Measurements from ENCODE around the gene PAK1. TPM values are rescaled to one million over a fixed set of nuclear protein-coding genes. Genes with fewer than 3 reads are reported as not detected.
A peak's percentile ranks its signal among the peaks of the same experiment; 100 is the strongest.

The PAK1 gene
- total and polyA plus RNA-seq, 2 of the 4 experiments (the other 2 are of a cell fraction): 34.3 to 60.6 TPM

- H3K36me3 ChIP-seq (ENCODE audit: control insufficient read depth, insufficient read depth, low read length): 0 out of 2 replicates have a peak, but pooled peaks cover 1% of the 10 kb centered on the region
- H3K56ac ChIP-seq (ENCODE audit: extremely low read depth, insufficient read depth, low read length): no peak overlapping the region
- intact Hi-C loops (cut with micrococcal nuclease): no loop called here
- no peak overlapping the region for H2AK9ac ChIP-seq (replicated peaks; ENCODE audit: low read depth, low read length, poor library complexity)
- ChIA-PET CTCF (no interaction called here), POLR2A (ENCODE audit: unreplicated experiment) (no interaction called here)
- H3K4ac ChIP-seq (ENCODE audit: low read depth, low read length): peak overlapping the region; percentile 84; the same call in 1 of the 2 replicates
- no peak overlapping the region for H3K18ac ChIP-seq (ENCODE audit: low read depth, low read length)
- no peak overlapping the region for H4K91ac ChIP-seq (ENCODE audit: insufficient read depth, low read depth, low read length)
- WGBS, 2 experiments (ENCODE audit: extremely low coverage in 2 of 2, insufficient read length in 1 of 2): no CpG with 5 or more reads among the region's 3 CpGs
- H3K9me3 ChIP-seq (ENCODE audit: control insufficient read depth, insufficient read depth, low read length): no peaks in the 10 kb centered on the region
- peak; percentile 90 for DNase-seq
- peak overlapping the region; percentile 85 for H2BK5ac ChIP-seq (ENCODE audit: low read depth, low read length, poor library complexity, severe bottlenecking)
- no peak overlapping the region for H4K5ac ChIP-seq (ENCODE audit: low read depth, low read length)
- peaks cover 4% of the 10 kb centered on the region; the same call in 1 of the 2 replicates for H3K4me1 ChIP-seq (ENCODE audit: control insufficient read depth, insufficient read depth, low read length)
- H3K9me1 ChIP-seq (ENCODE audit: insufficient read depth, low read length): peaks cover 9% of the 10 kb centered on the region; the same call in 1 of the 2 replicates
- BruUV-seq (replicated peaks): no TSS peak
- H2AK5ac ChIP-seq (ENCODE audit: low read depth, low read length): peak overlapping the region; percentile 27; the same call in 1 of the 2 replicates
- peak overlapping the region; percentile 2; the same call in 1 of the 2 replicates for H3K14ac ChIP-seq (replicated peaks; ENCODE audit: low read depth, low read length)
- peak; percentile 65 for ATAC-seq (ENCODE audit: low read depth)
- no peaks in the 10 kb centered on the region for H4K20me1 ChIP-seq (ENCODE audit: insufficient read depth, low read length)
- in situ Hi-C loops (cut with MboI; ENCODE audit: low sequenced_read_pairs): no loop called here
- H3K79me1 ChIP-seq (ENCODE audit: low read depth in 1 of 2, low read length in 2 of 2): no peaks in the 10 kb centered on the region
- H2BK120ac ChIP-seq (ENCODE audit: low read depth, low read length): peak overlapping the region; percentile 73
- peak overlapping the region in 1 of 2 experiments; percentile 49; a peak in 1 of 4 replicates for H4K8ac ChIP-seq (ENCODE audit: low read depth in 2 of 2, low read length in 2 of 2)
- H3K4me2 ChIP-seq (ENCODE audit: low read depth, low read length): no peak overlapping the region
- H3K23ac ChIP-seq (ENCODE audit: low read depth, low read length): no peak overlapping the region
- dilution Hi-C loops (cut with HindIII; ENCODE audit: low sequenced_read_pairs, unreplicated experiment): no loop called here
- TF ChIP-seq RCOR1 (IDR thresholded peaks at IDR 0.05; ENCODE audit: insufficient replicate concordance, low read length) (no peak), NFE2L2 (IDR thresholded peaks at IDR 0.05; ENCODE audit: low read depth, low read length) (no peak), CTCF (conservative IDR thresholded peaks at IDR 0.05; ENCODE audit: low read depth, low read length) (0 out of 2 replicates have a peak, but pooled peaks have one; percentile 12), FOS (IDR thresholded peaks at IDR 0.05; ENCODE audit: low read depth, low read length) (peak; percentile 38; the same call in 1 of the 2 replicates), RAD21 (IDR thresholded peaks at IDR 0.05; ENCODE audit: low read length) (no peak), USF2 (IDR thresholded peaks at IDR 0.05; ENCODE audit: low read depth, low read length) (no peak), BHLHE40 (IDR thresholded peaks at IDR 0.05; ENCODE audit: low read depth, low read length) (0 out of 2 replicates have a peak, but pooled peaks have one; percentile 9), MXI1 (IDR thresholded peaks at IDR 0.05; ENCODE audit: borderline replicate concordance, low read depth, low read length) (no peak), SMC3 (IDR thresholded peaks at IDR 0.05; ENCODE audit: low read depth, low read length) (no peak), ELK1 (IDR thresholded peaks at IDR 0.05; ENCODE audit: borderline replicate concordance, low read depth, low read length) (no peak)
- H3K9ac ChIP-seq (ENCODE audit: low read depth, low read length): no peak overlapping the region
- H2BK20ac ChIP-seq (ENCODE audit: low read depth, low read length): no peak overlapping the region
- no peaks in the 10 kb centered on the region for H3K27me3 ChIP-seq (ENCODE audit: control insufficient read depth, insufficient read depth, low read length)
- H3K4me3 ChIP-seq (ENCODE audit: insufficient read depth, low read depth, low read length): no peak overlapping the region
- no peak overlapping the region for H3K27ac ChIP-seq (ENCODE audit: insufficient read depth, low read length)
- H2BK15ac ChIP-seq (ENCODE audit: low read depth, low read length): no peak overlapping the region
- no peak overlapping the region for H2AFZ ChIP-seq (replicated peaks; ENCODE audit: low read length, poor library complexity)
Measured at GRCh38 chr11:77345621-77346020, 128.3 kb downstream of the PAK1 start.

All from IMR-90 (cell line).